K562 (cell line): ENCODE results near the gene HDHD3. TPM values are rescaled to one million over a fixed set of nuclear protein-coding genes. Genes with fewer than 3 reads are reported as not detected.

Experiments used
- CBX5 ChIP-seq: IDR thresholded peaks from 2 replicates; pipeline ENCODE4 v1.6.1; 2014; ENCODE audit warnings: low read depth, borderline replicate concordance
- FOXJ3 ChIP-seq: sonication (generic); formaldehyde crosslinking; IDR thresholded peaks from 2 replicates; pipeline ENCODE4 v1.4.0; 2020; ENCODE audit warnings: mild to moderate bottlenecking, missing genetic modification reagents
- PTTG1 ChIP-seq: fragments of 450-650 bp; IDR thresholded peaks from 2 replicates; pipeline ENCODE4 v1.6.1; 2016; ENCODE audit warnings: low read depth, mild to moderate bottlenecking, missing genetic modification characterization, missing compliant biosample characterization
- ZFP1 ChIP-seq: fragments of 450-650 bp; formaldehyde crosslinking; IDR thresholded peaks from 2 replicates; pipeline ENCODE4 v1.4.0; 2020; ENCODE audit warnings: mild to moderate bottlenecking, mixed read lengths
- polyA plus RNA-seq, 8 experiments: library from polyadenylated mRNA; depleted of rRNA in 4 of 8; stranded (reverse) in 5 of 8; unstranded in 3 of 8; fragments of >200 nt; fragmentation: Nextera tagmentation in 2 of 8; fragmentation: Illumina TruSeq in 1 of 8; extraction: Ambion mirVana in 2 of 8; extraction: Trizol in 1 of 8; gene quantifications; 2 replicates each; pipeline versions ENCODE4 v1.2.1 to v1.2.3, GENCODE V29; 2011 to 2014; ENCODE audit warnings: inconsistent platforms in 1 of 8, missing spikeins in 1 of 8
- total RNA-seq, 7 experiments: library from RNA; depleted of rRNA in 6 of 7; stranded (reverse); fragments of >200 nt in 6 of 7; fragmentation: Illumina TruSeq in 2 of 7; extraction: Trizol in 2 of 7; gene quantifications; 2 replicates each; pipeline versions ENCODE4 v1.2.1 to v1.2.3, GENCODE V29; 2011 to 2021; ENCODE audit warnings: low replicate concordance in 1 of 7
- TF ChIP-seq, protein P1 (sequence below), 2 experiments: fragments of 450-650 bp; formaldehyde crosslinking in 1 of 2; IDR thresholded peaks; 2 replicates each; pipeline versions ENCODE4 v1.4.0 to v1.6.1; 2014 to 2020; ENCODE audit warnings: mild to moderate bottlenecking in 2 of 2, borderline replicate concordance in 1 of 2, low read depth in 1 of 2
- TF ChIP-seq, protein P2 (sequence below), 2 experiments: fragments of 450-650 bp; IDR thresholded peaks; 2 replicates each; pipeline ENCODE4 v1.6.1; 2016
- TF ChIP-seq, protein P3 (sequence below), 3 experiments: IDR thresholded peaks in 2 of 3; conservative IDR thresholded peaks in 1 of 3; 2 replicates each; pipeline ENCODE4 v1.5.1; 2011 to 2012; ENCODE audit warnings: low read length in 3 of 3, mild to moderate bottlenecking in 3 of 3, control low read depth in 2 of 3, improper control_type of control experiment in 1 of 3, inconsistent platforms in 1 of 3, low read depth in 1 of 3, mixed read lengths in 1 of 3, moderate library complexity in 1 of 3; ENCODE audit not compliant: insufficient read depth in 2 of 3
- TF ChIP-seq, protein P4 (sequence below): sonication (generic); formaldehyde crosslinking; IDR thresholded peaks from 2 replicates; pipeline ENCODE4 v1.8.0; 2023; ENCODE audit warnings: missing genetic modification reagents, mild to moderate bottlenecking, borderline replicate concordance

Gene HDHD3
- total and polyA plus RNA-seq, 9 of the 15 experiments (the other 6 are each of a cell fraction or from before 2014, with no cell fraction given): 1.1 to 19.1 (median 10.9) TPM

DNA sequence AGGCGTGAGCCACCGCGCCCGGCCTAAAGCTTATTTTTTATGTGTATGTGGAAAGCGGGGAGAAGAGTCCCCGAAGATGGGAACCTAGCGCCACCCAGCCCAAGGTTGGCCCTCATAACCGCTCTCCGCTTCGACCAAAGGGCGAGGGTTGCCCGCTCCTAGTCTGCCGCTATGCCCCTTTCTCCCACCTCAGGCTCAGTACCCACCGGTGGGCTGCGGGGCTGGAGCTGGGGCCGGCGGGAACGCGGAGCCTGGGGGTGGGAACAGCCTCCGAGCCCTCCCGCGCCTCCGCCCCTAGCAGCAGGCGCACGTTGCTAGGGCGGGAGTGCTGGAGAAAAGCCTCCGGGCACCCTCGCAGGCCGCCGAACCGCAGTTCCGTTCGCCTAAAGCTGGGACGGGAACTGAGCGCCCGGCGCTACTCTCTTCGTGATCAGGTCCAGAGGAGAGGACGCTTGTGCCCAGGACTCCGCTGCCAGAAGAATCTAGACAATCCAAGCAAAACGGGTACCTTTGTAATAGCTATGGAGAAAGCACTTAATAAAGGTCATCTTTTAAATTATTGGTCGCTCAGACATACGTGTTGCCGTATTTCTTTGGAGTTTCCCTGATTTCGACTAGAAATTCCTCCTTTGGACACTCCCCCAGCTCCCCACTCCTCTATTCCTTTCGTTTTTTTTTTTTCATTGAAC lies 36.6 kb downstream of the HDHD3 start, which contains the start of gene WDR31 (continued):
- TF ChIP-seq, protein P1, sequence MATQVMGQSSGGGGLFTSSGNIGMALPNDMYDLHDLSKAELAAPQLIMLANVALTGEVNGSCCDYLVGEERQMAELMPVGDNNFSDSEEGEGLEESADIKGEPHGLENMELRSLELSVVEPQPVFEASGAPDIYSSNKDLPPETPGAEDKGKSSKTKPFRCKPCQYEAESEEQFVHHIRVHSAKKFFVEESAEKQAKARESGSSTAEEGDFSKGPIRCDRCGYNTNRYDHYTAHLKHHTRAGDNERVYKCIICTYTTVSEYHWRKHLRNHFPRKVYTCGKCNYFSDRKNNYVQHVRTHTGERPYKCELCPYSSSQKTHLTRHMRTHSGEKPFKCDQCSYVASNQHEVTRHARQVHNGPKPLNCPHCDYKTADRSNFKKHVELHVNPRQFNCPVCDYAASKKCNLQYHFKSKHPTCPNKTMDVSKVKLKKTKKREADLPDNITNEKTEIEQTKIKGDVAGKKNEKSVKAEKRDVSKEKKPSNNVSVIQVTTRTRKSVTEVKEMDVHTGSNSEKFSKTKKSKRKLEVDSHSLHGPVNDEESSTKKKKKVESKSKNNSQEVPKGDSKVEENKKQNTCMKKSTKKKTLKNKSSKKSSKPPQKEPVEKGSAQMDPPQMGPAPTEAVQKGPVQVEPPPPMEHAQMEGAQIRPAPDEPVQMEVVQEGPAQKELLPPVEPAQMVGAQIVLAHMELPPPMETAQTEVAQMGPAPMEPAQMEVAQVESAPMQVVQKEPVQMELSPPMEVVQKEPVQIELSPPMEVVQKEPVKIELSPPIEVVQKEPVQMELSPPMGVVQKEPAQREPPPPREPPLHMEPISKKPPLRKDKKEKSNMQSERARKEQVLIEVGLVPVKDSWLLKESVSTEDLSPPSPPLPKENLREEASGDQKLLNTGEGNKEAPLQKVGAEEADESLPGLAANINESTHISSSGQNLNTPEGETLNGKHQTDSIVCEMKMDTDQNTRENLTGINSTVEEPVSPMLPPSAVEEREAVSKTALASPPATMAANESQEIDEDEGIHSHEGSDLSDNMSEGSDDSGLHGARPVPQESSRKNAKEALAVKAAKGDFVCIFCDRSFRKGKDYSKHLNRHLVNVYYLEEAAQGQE (IDR thresholded peaks at IDR 0.05; ENCODE audit: borderline replicate concordance): no peak
- TF ChIP-seq, protein P1 (CRISPR knock-in tag; IDR thresholded peaks at IDR 0.05; ENCODE audit: low read depth): no peak
- TF ChIP-seq, protein P2, sequence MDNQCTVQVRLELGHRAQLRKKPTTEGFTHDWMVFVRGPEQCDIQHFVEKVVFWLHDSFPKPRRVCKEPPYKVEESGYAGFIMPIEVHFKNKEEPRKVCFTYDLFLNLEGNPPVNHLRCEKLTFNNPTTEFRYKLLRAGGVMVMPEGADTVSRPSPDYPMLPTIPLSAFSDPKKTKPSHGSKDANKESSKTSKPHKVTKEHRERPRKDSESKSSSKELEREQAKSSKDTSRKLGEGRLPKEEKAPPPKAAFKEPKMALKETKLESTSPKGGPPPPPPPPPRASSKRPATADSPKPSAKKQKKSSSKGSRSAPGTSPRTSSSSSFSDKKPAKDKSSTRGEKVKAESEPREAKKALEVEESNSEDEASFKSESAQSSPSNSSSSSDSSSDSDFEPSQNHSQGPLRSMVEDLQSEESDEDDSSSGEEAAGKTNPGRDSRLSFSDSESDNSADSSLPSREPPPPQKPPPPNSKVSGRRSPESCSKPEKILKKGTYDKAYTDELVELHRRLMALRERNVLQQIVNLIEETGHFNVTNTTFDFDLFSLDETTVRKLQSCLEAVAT (IDR thresholded peaks at IDR 0.05): no peak; a peak in 1 of 4 replicates
- TF ChIP-seq, protein P3, sequence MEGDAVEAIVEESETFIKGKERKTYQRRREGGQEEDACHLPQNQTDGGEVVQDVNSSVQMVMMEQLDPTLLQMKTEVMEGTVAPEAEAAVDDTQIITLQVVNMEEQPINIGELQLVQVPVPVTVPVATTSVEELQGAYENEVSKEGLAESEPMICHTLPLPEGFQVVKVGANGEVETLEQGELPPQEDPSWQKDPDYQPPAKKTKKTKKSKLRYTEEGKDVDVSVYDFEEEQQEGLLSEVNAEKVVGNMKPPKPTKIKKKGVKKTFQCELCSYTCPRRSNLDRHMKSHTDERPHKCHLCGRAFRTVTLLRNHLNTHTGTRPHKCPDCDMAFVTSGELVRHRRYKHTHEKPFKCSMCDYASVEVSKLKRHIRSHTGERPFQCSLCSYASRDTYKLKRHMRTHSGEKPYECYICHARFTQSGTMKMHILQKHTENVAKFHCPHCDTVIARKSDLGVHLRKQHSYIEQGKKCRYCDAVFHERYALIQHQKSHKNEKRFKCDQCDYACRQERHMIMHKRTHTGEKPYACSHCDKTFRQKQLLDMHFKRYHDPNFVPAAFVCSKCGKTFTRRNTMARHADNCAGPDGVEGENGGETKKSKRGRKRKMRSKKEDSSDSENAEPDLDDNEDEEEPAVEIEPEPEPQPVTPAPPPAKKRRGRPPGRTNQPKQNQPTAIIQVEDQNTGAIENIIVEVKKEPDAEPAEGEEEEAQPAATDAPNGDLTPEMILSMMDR (IDR thresholded peaks at IDR 0.05 in 2 of 3, conservative IDR thresholded peaks at IDR 0.05 in 1 of 3; ENCODE audit: insufficient read depth in 2 of 3, low read depth in 1 of 3, low read length in 3 of 3): no peak
- TF ChIP-seq FOXJ3 (CRISPR knock-in tag): 0 out of 2 replicates have a peak, but pooled peaks have one; percentile 31
- TF ChIP-seq, protein P4, sequence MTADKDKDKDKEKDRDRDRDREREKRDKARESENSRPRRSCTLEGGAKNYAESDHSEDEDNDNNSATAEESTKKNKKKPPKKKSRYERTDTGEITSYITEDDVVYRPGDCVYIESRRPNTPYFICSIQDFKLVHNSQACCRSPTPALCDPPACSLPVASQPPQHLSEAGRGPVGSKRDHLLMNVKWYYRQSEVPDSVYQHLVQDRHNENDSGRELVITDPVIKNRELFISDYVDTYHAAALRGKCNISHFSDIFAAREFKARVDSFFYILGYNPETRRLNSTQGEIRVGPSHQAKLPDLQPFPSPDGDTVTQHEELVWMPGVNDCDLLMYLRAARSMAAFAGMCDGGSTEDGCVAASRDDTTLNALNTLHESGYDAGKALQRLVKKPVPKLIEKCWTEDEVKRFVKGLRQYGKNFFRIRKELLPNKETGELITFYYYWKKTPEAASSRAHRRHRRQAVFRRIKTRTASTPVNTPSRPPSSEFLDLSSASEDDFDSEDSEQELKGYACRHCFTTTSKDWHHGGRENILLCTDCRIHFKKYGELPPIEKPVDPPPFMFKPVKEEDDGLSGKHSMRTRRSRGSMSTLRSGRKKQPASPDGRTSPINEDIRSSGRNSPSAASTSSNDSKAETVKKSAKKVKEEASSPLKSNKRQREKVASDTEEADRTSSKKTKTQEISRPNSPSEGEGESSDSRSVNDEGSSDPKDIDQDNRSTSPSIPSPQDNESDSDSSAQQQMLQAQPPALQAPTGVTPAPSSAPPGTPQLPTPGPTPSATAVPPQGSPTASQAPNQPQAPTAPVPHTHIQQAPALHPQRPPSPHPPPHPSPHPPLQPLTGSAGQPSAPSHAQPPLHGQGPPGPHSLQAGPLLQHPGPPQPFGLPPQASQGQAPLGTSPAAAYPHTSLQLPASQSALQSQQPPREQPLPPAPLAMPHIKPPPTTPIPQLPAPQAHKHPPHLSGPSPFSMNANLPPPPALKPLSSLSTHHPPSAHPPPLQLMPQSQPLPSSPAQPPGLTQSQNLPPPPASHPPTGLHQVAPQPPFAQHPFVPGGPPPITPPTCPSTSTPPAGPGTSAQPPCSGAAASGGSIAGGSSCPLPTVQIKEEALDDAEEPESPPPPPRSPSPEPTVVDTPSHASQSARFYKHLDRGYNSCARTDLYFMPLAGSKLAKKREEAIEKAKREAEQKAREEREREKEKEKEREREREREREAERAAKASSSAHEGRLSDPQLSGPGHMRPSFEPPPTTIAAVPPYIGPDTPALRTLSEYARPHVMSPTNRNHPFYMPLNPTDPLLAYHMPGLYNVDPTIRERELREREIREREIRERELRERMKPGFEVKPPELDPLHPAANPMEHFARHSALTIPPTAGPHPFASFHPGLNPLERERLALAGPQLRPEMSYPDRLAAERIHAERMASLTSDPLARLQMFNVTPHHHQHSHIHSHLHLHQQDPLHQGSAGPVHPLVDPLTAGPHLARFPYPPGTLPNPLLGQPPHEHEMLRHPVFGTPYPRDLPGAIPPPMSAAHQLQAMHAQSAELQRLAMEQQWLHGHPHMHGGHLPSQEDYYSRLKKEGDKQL (CRISPR knock-in tag): no peak
- TF ChIP-seq CBX5: peak; percentile 73; the same call in 1 of the 2 replicates
- TF ChIP-seq ZFP1 (CRISPR knock-in tag): no peak
- TF ChIP-seq PTTG1 (tag): no peak
